Panc1 (cell line): ENCODE measurements around the gene PRR5. TPM values are rescaled to one million over a fixed set of nuclear protein-coding genes. Genes with fewer than 3 reads are reported as not detected.

Source experiments
- ATAC-seq: fragments of 200-7000 bp; cut with Tn5 transposase; 2 replicates; pipeline ENCODE4 v1.9.1; 2020; ENCODE audit warnings: mild to moderate bottlenecking, moderate library complexity
- BruUV-seq: library from RNA; stranded (reverse); fragments of 400-500 nt; replicated peaks from 2 replicates; lab custom pipeline; 2021; lab: Mats Ljungman, UMichigan
- CTCF ChIA-PET: fragments of 300-600 bp; sonication (Branson Sonifier 250); formaldehyde crosslinking; loops from one replicate; lab custom pipeline; 2022; ENCODE audit warnings: antibody characterized with exemption; lab: Charles Lee
- POLR2A ChIA-PET: fragments of 300-600 bp; sonication (Branson Sonifier 250); formaldehyde crosslinking; loops from one replicate; lab custom pipeline; 2022; ENCODE audit warnings: antibody characterized with exemption; lab: Charles Lee
- DNase-seq: peaks from one replicate; pipeline ENCODE4 v3.0.0-alpha.2; 2010; ENCODE audit warnings: low read depth, low spot score
- H3K27ac ChIP-seq: 2 replicates; pipeline ENCODE4 v1.5.1; 2011; ENCODE audit warnings: mild to moderate bottlenecking, low read length, inconsistent platforms
- H3K27me3 ChIP-seq: fragments of 200-500 bp; sonication (Bioruptor generic); 2 replicates; pipeline ENCODE4 v1.6.0; 2014; ENCODE audit warnings: low read length, inconsistent platforms; ENCODE audit not compliant: control insufficient read depth, insufficient read depth
- H3K36me3 ChIP-seq: fragments of 200-500 bp; sonication (Bioruptor generic); 2 replicates; pipeline ENCODE4 v1.5.1; 2014; ENCODE audit warnings: inconsistent platforms, mild to moderate bottlenecking, low read length, moderate library complexity; ENCODE audit not compliant: control insufficient read depth, insufficient read depth
- H3K4me1 ChIP-seq: 2 replicates; pipeline ENCODE4 v1.5.1; 2011; ENCODE audit warnings: inconsistent platforms, mild to moderate bottlenecking, low read length, moderate library complexity; ENCODE audit not compliant: control insufficient read depth, insufficient read depth
- H3K4me3 ChIP-seq, 2 experiments: 2 replicates each; pipeline ENCODE4 v1.5.1; 2011 to 2012; ENCODE audit warnings: low read depth in 2 of 2, low read length in 2 of 2, mild to moderate bottlenecking in 2 of 2, inconsistent platforms in 1 of 2, moderate library complexity in 1 of 2
- H3K9me3 ChIP-seq: fragments of 200-500 bp; sonication (Bioruptor generic); 2 replicates; pipeline ENCODE4 v1.5.1; 2014; ENCODE audit warnings: low read depth, mild to moderate bottlenecking, inconsistent platforms, low read length, moderate library complexity; ENCODE audit not compliant: control insufficient read depth, insufficient read depth
- POLR2AphosphoS5 ChIP-seq: IDR thresholded peaks from 2 replicates; pipeline ENCODE4 v1.6.1; 2012; ENCODE audit warnings: mild to moderate bottlenecking, low read depth, low read length, moderate library complexity
- SIN3A ChIP-seq: IDR thresholded peaks from 2 replicates; pipeline ENCODE4 v1.6.1; 2012; ENCODE audit warnings: low read depth, mild to moderate bottlenecking, low read length, moderate library complexity, borderline replicate concordance; ENCODE audit not compliant: insufficient read depth
- TCF7L2 ChIP-seq: IDR thresholded peaks from 2 replicates; pipeline ENCODE4 v1.6.1; 2011; ENCODE audit warnings: mild to moderate bottlenecking, low read depth, low read length, inconsistent platforms
- in situ Hi-C: cut with HindIII; loops from 2 replicates; pipeline ENCODE4 v1.10.0; 2016; ENCODE audit warnings: low sequenced_read_pairs, low pct_unique_long_range_greater_than_20kb
- intact Hi-C: fragments of 100-400 bp; cut with micrococcal nuclease; formaldehyde crosslinking; loops from one replicate; pipeline ENCODE4 v1.10.0; 2022; ENCODE audit not compliant: unreplicated experiment
- total RNA-seq: library from RNA; stranded (reverse); gene quantifications from one replicate; pipeline ENCODE4 v1.2.1, GENCODE V29; 2021; ENCODE audit not compliant: unreplicated experiment
- TF ChIP-seq, protein P1 (sequence below): fragments of 450-650 bp; IDR thresholded peaks from 2 replicates; pipeline ENCODE4 v1.5.1; 2017; ENCODE audit warnings: mild to moderate bottlenecking
- TF ChIP-seq, protein P2 (sequence below), 2 experiments: IDR thresholded peaks; 2 replicates each; pipeline ENCODE4 v1.6.1; 2011 to 2012; ENCODE audit warnings: low read depth in 2 of 2, control low read depth in 1 of 2, low read length in 1 of 2, mild to moderate bottlenecking in 1 of 2, moderate library complexity in 1 of 2; ENCODE audit not compliant: insufficient read depth in 1 of 2

PRR5 gene
- total RNA-seq, 1 experiment from 2014 or later: 11.5 TPM

DNA sequence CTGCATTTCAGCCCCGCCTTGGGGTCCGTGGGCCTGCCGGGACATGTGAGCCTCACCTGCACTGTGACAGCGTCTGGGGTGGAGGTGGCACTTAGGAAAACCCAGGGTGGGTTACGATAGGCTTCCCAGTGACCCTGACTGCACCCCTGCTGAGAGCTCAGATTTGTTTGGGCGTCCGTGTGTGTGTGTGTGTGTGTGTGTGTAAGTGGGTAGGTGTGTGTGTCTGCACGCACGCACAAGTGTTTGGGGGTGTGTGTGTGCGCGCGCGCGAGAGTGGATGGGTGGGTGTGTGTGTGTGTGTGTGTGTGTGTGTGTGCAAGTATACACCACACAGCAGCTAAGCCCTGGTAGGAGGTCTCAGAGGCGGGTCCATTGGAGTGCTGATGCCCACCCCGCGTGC, 38.3 kb downstream of the PRR5 start:
- POLR2A ChIA-PET: interaction anchor here (0.6 kb wide), 1 partner anchor 368 kb away, joined by 3 read pairs; no protein-coding TSS in a partner anchor
- CTCF ChIA-PET: no interaction called here
- no peak overlapping the region for H3K27ac ChIP-seq
- intact Hi-C loops: no loop called here
- no peaks in the 10 kb centered on the region for H3K27me3 ChIP-seq
- no peaks in the 10 kb centered on the region for H3K4me1 ChIP-seq
- in situ Hi-C loops: no loop called here
- DNase-seq (no peak), ATAC-seq (no peak)
- no peaks in the 10 kb centered on the region for H3K36me3 ChIP-seq
- no peak overlapping the region for H3K4me3 ChIP-seq
- BruUV-seq: no TSS peak
- TF ChIP-seq, protein P1, sequence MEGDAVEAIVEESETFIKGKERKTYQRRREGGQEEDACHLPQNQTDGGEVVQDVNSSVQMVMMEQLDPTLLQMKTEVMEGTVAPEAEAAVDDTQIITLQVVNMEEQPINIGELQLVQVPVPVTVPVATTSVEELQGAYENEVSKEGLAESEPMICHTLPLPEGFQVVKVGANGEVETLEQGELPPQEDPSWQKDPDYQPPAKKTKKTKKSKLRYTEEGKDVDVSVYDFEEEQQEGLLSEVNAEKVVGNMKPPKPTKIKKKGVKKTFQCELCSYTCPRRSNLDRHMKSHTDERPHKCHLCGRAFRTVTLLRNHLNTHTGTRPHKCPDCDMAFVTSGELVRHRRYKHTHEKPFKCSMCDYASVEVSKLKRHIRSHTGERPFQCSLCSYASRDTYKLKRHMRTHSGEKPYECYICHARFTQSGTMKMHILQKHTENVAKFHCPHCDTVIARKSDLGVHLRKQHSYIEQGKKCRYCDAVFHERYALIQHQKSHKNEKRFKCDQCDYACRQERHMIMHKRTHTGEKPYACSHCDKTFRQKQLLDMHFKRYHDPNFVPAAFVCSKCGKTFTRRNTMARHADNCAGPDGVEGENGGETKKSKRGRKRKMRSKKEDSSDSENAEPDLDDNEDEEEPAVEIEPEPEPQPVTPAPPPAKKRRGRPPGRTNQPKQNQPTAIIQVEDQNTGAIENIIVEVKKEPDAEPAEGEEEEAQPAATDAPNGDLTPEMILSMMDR: no peak
- TF ChIP-seq, protein P2, sequence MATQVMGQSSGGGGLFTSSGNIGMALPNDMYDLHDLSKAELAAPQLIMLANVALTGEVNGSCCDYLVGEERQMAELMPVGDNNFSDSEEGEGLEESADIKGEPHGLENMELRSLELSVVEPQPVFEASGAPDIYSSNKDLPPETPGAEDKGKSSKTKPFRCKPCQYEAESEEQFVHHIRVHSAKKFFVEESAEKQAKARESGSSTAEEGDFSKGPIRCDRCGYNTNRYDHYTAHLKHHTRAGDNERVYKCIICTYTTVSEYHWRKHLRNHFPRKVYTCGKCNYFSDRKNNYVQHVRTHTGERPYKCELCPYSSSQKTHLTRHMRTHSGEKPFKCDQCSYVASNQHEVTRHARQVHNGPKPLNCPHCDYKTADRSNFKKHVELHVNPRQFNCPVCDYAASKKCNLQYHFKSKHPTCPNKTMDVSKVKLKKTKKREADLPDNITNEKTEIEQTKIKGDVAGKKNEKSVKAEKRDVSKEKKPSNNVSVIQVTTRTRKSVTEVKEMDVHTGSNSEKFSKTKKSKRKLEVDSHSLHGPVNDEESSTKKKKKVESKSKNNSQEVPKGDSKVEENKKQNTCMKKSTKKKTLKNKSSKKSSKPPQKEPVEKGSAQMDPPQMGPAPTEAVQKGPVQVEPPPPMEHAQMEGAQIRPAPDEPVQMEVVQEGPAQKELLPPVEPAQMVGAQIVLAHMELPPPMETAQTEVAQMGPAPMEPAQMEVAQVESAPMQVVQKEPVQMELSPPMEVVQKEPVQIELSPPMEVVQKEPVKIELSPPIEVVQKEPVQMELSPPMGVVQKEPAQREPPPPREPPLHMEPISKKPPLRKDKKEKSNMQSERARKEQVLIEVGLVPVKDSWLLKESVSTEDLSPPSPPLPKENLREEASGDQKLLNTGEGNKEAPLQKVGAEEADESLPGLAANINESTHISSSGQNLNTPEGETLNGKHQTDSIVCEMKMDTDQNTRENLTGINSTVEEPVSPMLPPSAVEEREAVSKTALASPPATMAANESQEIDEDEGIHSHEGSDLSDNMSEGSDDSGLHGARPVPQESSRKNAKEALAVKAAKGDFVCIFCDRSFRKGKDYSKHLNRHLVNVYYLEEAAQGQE (IDR thresholded peaks at IDR 0.05; ENCODE audit: insufficient read depth in 1 of 2, low read depth in 2 of 2, low read length in 1 of 2): no peak
- TF ChIP-seq TCF7L2 (no peak), SIN3A (no peak), POLR2AphosphoS5 (no peak)
- no peaks in the 10 kb centered on the region for H3K9me3 ChIP-seq

DNA sequence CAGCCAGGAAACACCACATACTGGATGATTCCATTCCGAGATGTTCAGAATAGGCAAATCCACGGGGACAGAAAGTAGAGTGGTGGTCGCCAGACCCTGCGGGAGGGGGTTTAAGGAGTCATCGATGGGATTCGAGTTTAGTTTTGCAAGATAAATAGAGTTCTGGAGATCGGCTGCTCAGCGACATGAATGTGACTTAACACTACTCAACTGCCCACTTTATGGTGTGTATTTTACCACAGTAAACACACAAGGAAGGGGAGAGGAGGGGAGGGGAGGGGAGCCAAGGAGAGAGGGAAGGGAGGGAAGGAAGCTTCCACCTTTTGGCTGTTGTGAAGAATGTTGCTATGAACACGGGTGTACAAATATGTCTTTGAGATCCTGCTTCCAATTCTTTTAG, 39.9 kb downstream of the PRR5 start:
- BruUV-seq: no TSS peak
- in situ Hi-C loops: no loop called here

More for the DNA sequence above, 39.9 kb downstream of the PRR5 start:
- no peak for ATAC-seq
- Histone ChIP-seq H3K27ac (no peak overlapping the region), H3K27me3 (no peaks in the 10 kb centered on the region), H3K4me3 (no peak overlapping the region), H3K36me3 (no peaks in the 10 kb centered on the region), H3K4me1 (no peaks in the 10 kb centered on the region), H3K9me3 (no peaks in the 10 kb centered on the region)
- CTCF ChIA-PET: no interaction called here
- intact Hi-C loops: no loop called here
- TF ChIP-seq, protein P2 (IDR thresholded peaks at IDR 0.05; ENCODE audit: insufficient read depth in 1 of 2, low read depth in 2 of 2, low read length in 1 of 2): no peak
- TF ChIP-seq SIN3A (no peak), TCF7L2 (no peak), POLR2AphosphoS5 (no peak)
- TF ChIP-seq, protein P1: no peak
- no peak for DNase-seq
- POLR2A ChIA-PET: interaction anchor here (0.6 kb wide), 1 partner anchor 454 kb away, joined by 3 read pairs; no protein-coding TSS in a partner anchor
